ENCODE results near the gene SLC38A7. TPM values are rescaled to one million over a fixed set of nuclear protein-coding genes. Genes with fewer than 3 reads are reported as not detected.
"Not testable (repeated sequence)": the region's sequence is repeated elsewhere in the genome, so short reads cannot be mapped to it uniquely, and the experiment has no call there.

SLC38A7 gene
- total and polyA plus RNA-seq, 2 donors (not counting 1 experiment from before 2014, with no cell fraction given): 8.3 to 23.9 TPM

GRCh38 chr16:58661199-58661830, 23.3 kb downstream of the SLC38A7 start:
- H3K4me1 ChIP-seq (ENCODE audit: control insufficient read depth in 2 of 2, insufficient read depth in 2 of 2, low read length in 2 of 2): no peaks in the 10 kb centered on the region
- WGBS (ENCODE audit: insufficient coverage): 59% methylated on average over 11 of the region's 12 CpGs
- TF ChIP-seq EZH2 (IDR thresholded peaks at IDR 0.05; ENCODE audit: borderline replicate concordance, insufficient read depth, low read depth, low read length, poor library complexity, severe bottlenecking): no peak
- peak; percentile 48 for TF ChIP-seq CTCF (IDR thresholded peaks at IDR 0.05)
- POLR2A ChIA-PET: no interaction called here
- H3K79me2 ChIP-seq (ENCODE audit: control insufficient read depth, insufficient read depth, low read length): no peaks in the 10 kb centered on the region
- H4K20me1 ChIP-seq (ENCODE audit: control insufficient read depth, insufficient read depth, low read length, poor library complexity, severe bottlenecking): no peaks in the 10 kb centered on the region
- no peaks in the 10 kb centered on the region for H3K36me3 ChIP-seq (replicated peaks in 1 of 2; ENCODE audit: control extremely low read depth in 1 of 2, control insufficient read depth in 1 of 2, extremely low read depth in 1 of 2, insufficient read depth in 2 of 2, low read length in 1 of 2)
- DNase-seq (peak; percentile 60), ATAC-seq (ENCODE audit: low read depth) (peak; percentile 77)
- H3K9me3 Mint-ChIP-seq (ENCODE audit: insufficient read depth): no peaks in the 10 kb centered on the region
- H3K27me3 ChIP-seq (replicated peaks in 1 of 4; ENCODE audit: control extremely low read depth in 1 of 4, control insufficient read depth in 3 of 4, insufficient read depth in 4 of 4, low read length in 3 of 4): no peaks in the 10 kb centered on the region
- no peak overlapping the region for H3K4me3 Mint-ChIP-seq
- H3K4me2 ChIP-seq (replicated peaks; ENCODE audit: low read depth, low read length, poor library complexity, severe bottlenecking): no peak overlapping the region
- no peak overlapping the region for H3K27ac ChIP-seq (ENCODE audit: low read length in 2 of 2)
- no peak overlapping the region for H3K4me3 ChIP-seq (ENCODE audit: control extremely low read depth in 1 of 5, extremely low read depth in 1 of 5, insufficient read depth in 1 of 5, low read depth in 2 of 5, low read length in 4 of 5)
- CTCF ChIA-PET: interaction anchor here (0.9 to 3.9 kb wide), 12 partner anchors 8 to 325 kb away, joined by 3 to 27 read pairs (median 3); no protein-coding TSS in a partner anchor
- no peak overlapping the region for H3K9ac ChIP-seq (ENCODE audit: low read length)
- no peak overlapping the region for H3K27ac Mint-ChIP-seq
- no peaks in the 10 kb centered on the region for H3K4me1 Mint-ChIP-seq
- no peak overlapping the region for H2AFZ ChIP-seq (ENCODE audit: insufficient read depth, low read depth, low read length, poor library complexity, severe bottlenecking)
- intact Hi-C loops (cut with micrococcal nuclease): loop anchor here (1.0 kb wide), 1 partner anchor 325 kb away; no protein-coding TSS in a partner anchor
- H3K27me3 Mint-ChIP-seq: peaks cover 7% of the 10 kb centered on the region
- H3K9me3 ChIP-seq (ENCODE audit: control extremely low read depth in 1 of 3, control insufficient read depth in 2 of 3, insufficient read depth in 1 of 3, low read length in 2 of 3): no peaks in the 10 kb centered on the region

- H3K27ac Mint-ChIP-seq; H3K4me3 ChIP-seq (ENCODE audit: control extremely low read depth in 1 of 5, extremely low read depth in 1 of 5, insufficient read depth in 1 of 5, low read depth in 2 of 5, low read length in 4 of 5); H3K79me2 ChIP-seq (ENCODE audit: control insufficient read depth, insufficient read depth, low read length); H3K27ac ChIP-seq (ENCODE audit: low read length in 2 of 2); H3K9me3 Mint-ChIP-seq (ENCODE audit: insufficient read depth); POLR2A ChIA-PET; ATAC-seq (ENCODE audit: low read depth); H3K4me2 ChIP-seq (replicated peaks; ENCODE audit: low read depth, low read length, poor library complexity, severe bottlenecking); intact Hi-C loops (cut with micrococcal nuclease); H3K4me1 Mint-ChIP-seq; H3K9ac ChIP-seq (ENCODE audit: low read length); DNase-seq; H3K27me3 Mint-ChIP-seq; H3K4me3 Mint-ChIP-seq; H3K4me1 ChIP-seq (ENCODE audit: control insufficient read depth in 2 of 2, insufficient read depth in 2 of 2, low read length in 2 of 2); H3K9me3 ChIP-seq (ENCODE audit: control extremely low read depth in 1 of 3, control insufficient read depth in 2 of 3, insufficient read depth in 1 of 3, low read length in 2 of 3); H4K20me1 ChIP-seq (ENCODE audit: control insufficient read depth, insufficient read depth, low read length, poor library complexity, severe bottlenecking); H3K36me3 ChIP-seq (replicated peaks in 1 of 2; ENCODE audit: control extremely low read depth in 1 of 2, control insufficient read depth in 1 of 2, extremely low read depth in 1 of 2, insufficient read depth in 2 of 2, low read length in 1 of 2); H3K27me3 ChIP-seq (replicated peaks in 1 of 4; ENCODE audit: control extremely low read depth in 1 of 4, control insufficient read depth in 3 of 4, insufficient read depth in 4 of 4, low read length in 3 of 4); H2AFZ ChIP-seq (ENCODE audit: insufficient read depth, low read depth, low read length, poor library complexity, severe bottlenecking): not testable (repeated sequence)
- 100% methylated on average over 5 of the region's 11 CpGs for WGBS (ENCODE audit: insufficient coverage)
- CTCF ChIA-PET: interaction anchor here (1.9 to 3.9 kb wide), 2 partner anchors 149 to 323 kb away, joined by 23 to 27 read pairs; no protein-coding TSS in a partner anchor
These were observed 24.7 kb downstream of the SLC38A7 start for GRCh38 chr16:58659911-58660310.

Data from B cell (primary cell).